HL-60 (cell line): ENCODE measurements around the gene TBC1D22A.

ENCODE experiments used
- DNase-seq, 2 experiments: peaks; one replicate each; pipeline ENCODE4 v3.0.0-alpha.2; 2010 to 2020; ENCODE audit warnings: low read depth in 1 of 2, low spot score in 1 of 2
- H3K27ac ChIP-seq: fragments of 250-450 bp; sonication (Bioruptor Pico); replicated peaks from 2 replicates; pipeline ENCODE4 v1.5.1; 2020; ENCODE audit warnings: mild to moderate bottlenecking, moderate library complexity
- H3K27me3 ChIP-seq: fragments of 250-450 bp; sonication (Bioruptor Pico); 2 replicates; pipeline ENCODE4 v1.5.1; 2021; ENCODE audit warnings: mild to moderate bottlenecking, moderate library complexity; ENCODE audit not compliant: insufficient read depth, poor library complexity, severe bottlenecking
- H3K4me3 ChIP-seq: replicated peaks from 2 replicates; pipeline ENCODE4 v1.5.1; 2011; ENCODE audit warnings: mild to moderate bottlenecking, control low read depth, low read length; ENCODE audit not compliant: insufficient read depth
- GABPA ChIP-seq: IDR thresholded peaks from 2 replicates; pipeline ENCODE4 v1.6.1; 2012; ENCODE audit warnings: low read depth
- POLR2AphosphoS5 ChIP-seq: IDR thresholded peaks from 2 replicates; pipeline ENCODE4 v1.6.1; 2012; ENCODE audit warnings: low read depth
- SPI1 ChIP-seq: IDR thresholded peaks from 2 replicates; pipeline ENCODE4 v1.6.1; 2012; ENCODE audit warnings: low read depth, mild to moderate bottlenecking, borderline replicate concordance
- TF ChIP-seq, protein P1 (sequence below): IDR thresholded peaks from one replicate; pipeline ENCODE4 v1.5.1; 2011; ENCODE audit warnings: low read length, control low read depth, inconsistent platforms; ENCODE audit not compliant: insufficient read depth
- TF ChIP-seq, protein P2 (sequence below): IDR thresholded peaks from 2 replicates; pipeline ENCODE4 v1.6.1; 2012; ENCODE audit warnings: low read depth; ENCODE audit not compliant: insufficient replicate concordance

Gene TBC1D22A

DNA sequence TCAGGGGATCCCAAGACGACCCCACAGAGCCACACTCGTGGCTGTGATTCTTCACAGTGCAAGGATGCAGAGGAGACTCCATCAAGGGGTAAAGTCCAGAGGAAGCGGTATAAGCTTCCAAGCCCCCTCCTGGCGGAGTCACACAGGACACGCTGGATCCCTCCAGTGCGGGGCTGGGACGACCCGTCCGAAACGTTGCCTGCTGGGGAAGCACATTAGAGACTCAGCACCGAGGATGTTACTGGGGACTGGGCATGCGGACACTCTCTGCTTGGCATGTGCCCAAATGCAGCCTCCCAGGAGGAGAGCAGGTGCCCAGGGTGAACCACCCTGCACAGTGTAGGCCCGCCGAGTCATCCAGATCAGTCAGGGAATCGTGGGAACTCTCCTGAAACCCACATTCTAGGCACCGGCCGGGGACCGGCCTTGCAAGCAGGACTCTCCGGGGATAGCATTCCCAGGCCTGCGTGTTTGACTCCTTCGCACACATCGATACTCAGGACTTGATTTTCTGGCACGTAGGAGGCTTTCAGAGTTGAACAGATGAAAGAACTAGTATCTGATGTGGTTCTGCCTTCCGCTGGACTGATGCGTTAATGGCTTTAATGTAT is 229.8 kb downstream of the TBC1D22A start:
- TF ChIP-seq, protein P1, sequence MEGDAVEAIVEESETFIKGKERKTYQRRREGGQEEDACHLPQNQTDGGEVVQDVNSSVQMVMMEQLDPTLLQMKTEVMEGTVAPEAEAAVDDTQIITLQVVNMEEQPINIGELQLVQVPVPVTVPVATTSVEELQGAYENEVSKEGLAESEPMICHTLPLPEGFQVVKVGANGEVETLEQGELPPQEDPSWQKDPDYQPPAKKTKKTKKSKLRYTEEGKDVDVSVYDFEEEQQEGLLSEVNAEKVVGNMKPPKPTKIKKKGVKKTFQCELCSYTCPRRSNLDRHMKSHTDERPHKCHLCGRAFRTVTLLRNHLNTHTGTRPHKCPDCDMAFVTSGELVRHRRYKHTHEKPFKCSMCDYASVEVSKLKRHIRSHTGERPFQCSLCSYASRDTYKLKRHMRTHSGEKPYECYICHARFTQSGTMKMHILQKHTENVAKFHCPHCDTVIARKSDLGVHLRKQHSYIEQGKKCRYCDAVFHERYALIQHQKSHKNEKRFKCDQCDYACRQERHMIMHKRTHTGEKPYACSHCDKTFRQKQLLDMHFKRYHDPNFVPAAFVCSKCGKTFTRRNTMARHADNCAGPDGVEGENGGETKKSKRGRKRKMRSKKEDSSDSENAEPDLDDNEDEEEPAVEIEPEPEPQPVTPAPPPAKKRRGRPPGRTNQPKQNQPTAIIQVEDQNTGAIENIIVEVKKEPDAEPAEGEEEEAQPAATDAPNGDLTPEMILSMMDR = no peak
- TF ChIP-seq SPI1 (no peak), POLR2AphosphoS5 (no peak), GABPA (no peak)
- TF ChIP-seq, protein P2, sequence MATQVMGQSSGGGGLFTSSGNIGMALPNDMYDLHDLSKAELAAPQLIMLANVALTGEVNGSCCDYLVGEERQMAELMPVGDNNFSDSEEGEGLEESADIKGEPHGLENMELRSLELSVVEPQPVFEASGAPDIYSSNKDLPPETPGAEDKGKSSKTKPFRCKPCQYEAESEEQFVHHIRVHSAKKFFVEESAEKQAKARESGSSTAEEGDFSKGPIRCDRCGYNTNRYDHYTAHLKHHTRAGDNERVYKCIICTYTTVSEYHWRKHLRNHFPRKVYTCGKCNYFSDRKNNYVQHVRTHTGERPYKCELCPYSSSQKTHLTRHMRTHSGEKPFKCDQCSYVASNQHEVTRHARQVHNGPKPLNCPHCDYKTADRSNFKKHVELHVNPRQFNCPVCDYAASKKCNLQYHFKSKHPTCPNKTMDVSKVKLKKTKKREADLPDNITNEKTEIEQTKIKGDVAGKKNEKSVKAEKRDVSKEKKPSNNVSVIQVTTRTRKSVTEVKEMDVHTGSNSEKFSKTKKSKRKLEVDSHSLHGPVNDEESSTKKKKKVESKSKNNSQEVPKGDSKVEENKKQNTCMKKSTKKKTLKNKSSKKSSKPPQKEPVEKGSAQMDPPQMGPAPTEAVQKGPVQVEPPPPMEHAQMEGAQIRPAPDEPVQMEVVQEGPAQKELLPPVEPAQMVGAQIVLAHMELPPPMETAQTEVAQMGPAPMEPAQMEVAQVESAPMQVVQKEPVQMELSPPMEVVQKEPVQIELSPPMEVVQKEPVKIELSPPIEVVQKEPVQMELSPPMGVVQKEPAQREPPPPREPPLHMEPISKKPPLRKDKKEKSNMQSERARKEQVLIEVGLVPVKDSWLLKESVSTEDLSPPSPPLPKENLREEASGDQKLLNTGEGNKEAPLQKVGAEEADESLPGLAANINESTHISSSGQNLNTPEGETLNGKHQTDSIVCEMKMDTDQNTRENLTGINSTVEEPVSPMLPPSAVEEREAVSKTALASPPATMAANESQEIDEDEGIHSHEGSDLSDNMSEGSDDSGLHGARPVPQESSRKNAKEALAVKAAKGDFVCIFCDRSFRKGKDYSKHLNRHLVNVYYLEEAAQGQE = no peak
- Histone ChIP-seq H3K27ac (no peak overlapping the region), H3K27me3 (no peaks in the 10 kb centered on the region), H3K4me3 (no peak overlapping the region)
- no peak for DNase-seq

DNA sequence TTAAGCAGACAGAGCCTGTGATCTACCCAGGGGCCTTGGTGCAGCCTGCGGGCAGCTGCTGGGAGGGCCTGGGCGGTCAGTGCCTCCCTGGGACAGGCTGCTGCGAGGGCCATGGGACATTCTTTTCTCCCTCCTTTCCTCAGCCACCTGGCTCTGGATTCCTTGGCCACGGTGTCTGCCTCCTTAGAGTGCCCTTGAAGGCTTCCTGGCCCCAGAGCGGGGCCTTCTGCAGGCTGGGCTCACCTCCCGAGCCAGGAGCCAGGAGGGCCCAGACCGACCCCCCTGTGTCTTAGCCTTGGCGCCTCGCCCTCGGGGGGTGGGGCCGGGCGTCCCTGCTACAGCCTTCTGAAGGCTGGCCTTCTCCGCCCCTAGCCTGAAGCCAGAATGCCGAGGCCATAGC is 231.2 kb downstream of the TBC1D22A start:
- no peak for DNase-seq
- no peak overlapping the region for H3K4me3 ChIP-seq
- H3K27me3 ChIP-seq = no peaks in the 10 kb centered on the region
- TF ChIP-seq GABPA (no peak), POLR2AphosphoS5 (no peak), SPI1 (no peak)
- TF ChIP-seq, protein P1 = no peak
- TF ChIP-seq, protein P2 = no peak
- no peak overlapping the region for H3K27ac ChIP-seq

DNA sequence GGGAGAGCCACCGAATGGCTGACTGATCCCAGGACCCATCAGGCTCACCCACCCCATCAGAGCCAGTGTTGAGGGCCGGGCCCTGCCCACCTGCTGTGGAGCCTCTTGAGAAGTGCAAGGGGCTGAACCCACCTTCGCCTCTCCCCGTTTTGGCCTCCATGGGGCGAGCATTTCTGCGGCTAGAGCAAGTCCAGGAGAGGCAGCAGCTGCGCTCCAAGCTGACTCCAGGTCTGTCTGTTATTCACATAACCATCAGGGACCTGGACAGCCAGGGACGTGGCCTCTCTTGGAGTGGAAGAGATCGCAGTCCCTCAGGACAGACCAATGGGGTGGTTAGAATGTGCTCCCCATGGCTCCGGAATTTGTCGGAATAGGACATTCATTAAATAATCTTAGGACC is 231.8 kb downstream of the TBC1D22A start:
- no peak for DNase-seq
- H3K4me3 ChIP-seq = no peak overlapping the region
- no peaks in the 10 kb centered on the region for H3K27me3 ChIP-seq
- no peak overlapping the region for H3K27ac ChIP-seq
- TF ChIP-seq POLR2AphosphoS5 = no peak
- TF ChIP-seq, protein P1 = no peak
- TF ChIP-seq SPI1 = no peak
- TF ChIP-seq GABPA = no peak
- TF ChIP-seq, protein P2 = no peak
